Ishikawa (cell line): ENCODE measurements around the gene CISH.

Experiments
- EGR1 ChIP-seq: IDR thresholded peaks from 2 replicates; pipeline ENCODE4 v1.6.1; 2012
- EP300 ChIP-seq: IDR thresholded peaks from 2 replicates; pipeline ENCODE4 v1.6.1; 2012; ENCODE audit warnings: borderline replicate concordance
- FOXM1 ChIP-seq: IDR thresholded peaks from 2 replicates; pipeline ENCODE4 v1.6.1; 2012; ENCODE audit warnings: low read depth, borderline replicate concordance
- MAX ChIP-seq: IDR thresholded peaks from 2 replicates; pipeline ENCODE4 v1.6.1; 2012
- NFIC ChIP-seq: IDR thresholded peaks from 2 replicates; pipeline ENCODE4 v1.6.1; 2012
- RAD21 ChIP-seq: IDR thresholded peaks from 2 replicates; pipeline ENCODE4 v1.6.1; 2012; ENCODE audit warnings: low read depth
- REST ChIP-seq: IDR thresholded peaks from 2 replicates; pipeline ENCODE4 v1.6.1; 2012; ENCODE audit warnings: low read depth, mild to moderate bottlenecking
- TAF1 ChIP-seq: IDR thresholded peaks from 2 replicates; pipeline ENCODE4 v1.6.1; 2012; ENCODE audit warnings: low read depth, mild to moderate bottlenecking
- TCF12 ChIP-seq: IDR thresholded peaks from 2 replicates; pipeline ENCODE4 v1.6.1; 2012; ENCODE audit warnings: low read depth
- TEAD4 ChIP-seq: IDR thresholded peaks from 2 replicates; pipeline ENCODE4 v1.6.1; 2012
- USF1 ChIP-seq: IDR thresholded peaks from 2 replicates; pipeline ENCODE4 v1.6.1; 2012
- YY1 ChIP-seq: IDR thresholded peaks from 2 replicates; pipeline ENCODE4 v1.6.1; 2012; ENCODE audit warnings: low read depth
- ZBTB7A ChIP-seq: IDR thresholded peaks from 2 replicates; pipeline ENCODE4 v1.6.1; 2012; ENCODE audit warnings: low read depth

- TF ChIP-seq TEAD4 (no peak), ZBTB7A (no peak), TCF12 (no peak), NFIC (no peak), EP300 (no peak), MAX (no peak), REST (no peak), TAF1 (no peak), RAD21 (no peak), FOXM1 (no peak), USF1 (no peak), EGR1 (no peak), YY1 (no peak)
Observed at GRCh38 chr3:50639055-50639494, 27.5 kb upstream of the CISH start.
